Measurements from ENCODE around the gene RPUSD1. TPM values are rescaled to one million over a fixed set of nuclear protein-coding genes. Genes with fewer than 3 reads are reported as not detected.

The RPUSD1 gene
- total RNA-seq, 1 experiment from 2014 or later, result 59.9 TPM

- H3K27me3 ChIP-seq (ENCODE audit: insufficient read depth, low read length), result no peaks in the 10 kb centered on the region
- RAD21 ChIA-PET (ENCODE audit: low non-redundant PET in 1 of 2, low total read pairs in 2 of 2, uncharacterized antibody in 2 of 2, unreplicated experiment in 2 of 2), result no interaction called here
- H3K4me1 ChIP-seq (ENCODE audit: control insufficient read depth in 1 of 2, insufficient read depth in 2 of 2, low read length in 2 of 2), result peaks cover 4 to 18% of the 10 kb centered on the region in 2 experiments; a peak in 3 of 4 replicates
- peak overlapping the region; percentile 99 for H3K27ac ChIP-seq (ENCODE audit: low read depth, low read length)
- H2AFZ ChIP-seq (ENCODE audit: low read depth, low read length, poor library complexity, severe bottlenecking), result peak overlapping the region; percentile 73
- H3K9ac ChIP-seq (ENCODE audit: low read length), result peak overlapping the region; percentile 86
- no peaks in the 10 kb centered on the region for H4K20me1 ChIP-seq (ENCODE audit: insufficient read depth)
- H3K4me3 ChIP-seq (replicated peaks in 1 of 2; ENCODE audit: low read depth in 1 of 2, low read length in 2 of 2), result peak overlapping the region; percentile 74 to 93
- H3K9me2 ChIP-seq (ENCODE audit: insufficient read depth), result no peaks in the 10 kb centered on the region
- POLR2A ChIA-PET, result interaction anchor here (1.6 kb wide), 1 partner anchor 19 kb away, joined by 3 read pairs; the partner anchor contains the start of genes CHTF18 and RPUSD1
- no peaks in the 10 kb centered on the region for H3K36me3 ChIP-seq (ENCODE audit: control insufficient read depth in 1 of 2, insufficient read depth in 2 of 2, low read length in 2 of 2)
- intact Hi-C loops (cut with micrococcal nuclease), result no loop called here
- ATAC-seq (peak; percentile 91), DNase-seq (ENCODE audit: low read depth, low spot score) (peak; percentile 87)
- CTCF ChIA-PET, result no interaction called here
- peak overlapping the region; percentile 93 for H3K4me2 ChIP-seq (ENCODE audit: low read length)
- no peaks in the 10 kb centered on the region; a peak in 1 of 4 replicates for H3K9me3 ChIP-seq (ENCODE audit: control insufficient read depth in 1 of 2, insufficient read depth in 1 of 2, low read depth in 1 of 2, low read length in 2 of 2)
- peaks cover 10% of the 10 kb centered on the region; the same call in 1 of the 2 replicates for H3K79me2 ChIP-seq (ENCODE audit: insufficient read depth, low read length)
- no TSS peak for BruUV-seq (replicated peaks)
- TF ChIP-seq ZNF274 (IDR thresholded peaks at IDR 0.05; ENCODE audit: low read depth, low read length), result no peak
- TF ChIP-seq CTCF (IDR thresholded peaks at IDR 0.05 in 2 of 3, conservative IDR thresholded peaks at IDR 0.05 in 1 of 3; ENCODE audit: borderline replicate concordance in 1 of 3, insufficient read depth in 1 of 3, low read depth in 2 of 3, low read length in 2 of 3), result no peak
- TF ChIP-seq ELF1 (IDR thresholded peaks at IDR 0.05; ENCODE audit: borderline replicate concordance, low read depth), result no peak; the same call in 1 of the 2 replicates
- no peak for TF ChIP-seq EZH2phosphoT487 (IDR thresholded peaks at IDR 0.05; ENCODE audit: borderline replicate concordance)
- no peak for TF ChIP-seq CEBPB (IDR thresholded peaks at IDR 0.05; ENCODE audit: low read depth)
- TF ChIP-seq FOSL1 (IDR thresholded peaks at IDR 0.05; ENCODE audit: low read depth), result no peak
- peak; percentile 78 for TF ChIP-seq MAX (IDR thresholded peaks at IDR 0.05)
- no peak for TF ChIP-seq ATF3 (IDR thresholded peaks at IDR 0.05)
- TF ChIP-seq REST (IDR thresholded peaks at IDR 0.05; ENCODE audit: low read depth), result no peak
- no peak for TF ChIP-seq RAD21 (IDR thresholded peaks at IDR 0.05; ENCODE audit: low read depth)
- TF ChIP-seq EGR1 (IDR thresholded peaks at IDR 0.05; ENCODE audit: low read depth), result peak; percentile 87
- TF ChIP-seq SRF (IDR thresholded peaks at IDR 0.05; ENCODE audit: low read depth), result no peak
- TF ChIP-seq SIN3A (IDR thresholded peaks at IDR 0.05; ENCODE audit: low read depth), result peak; percentile 78
- peak; percentile 33 for TF ChIP-seq TCF7L2 (IDR thresholded peaks at IDR 0.05; ENCODE audit: borderline replicate concordance, extremely low read depth, insufficient read depth, insufficient read length)
- peak; percentile 100 for TF ChIP-seq YY1 (IDR thresholded peaks at IDR 0.05; ENCODE audit: extremely low read depth, insufficient replicate concordance, low read depth, low read length)
- peak; percentile 90 for TF ChIP-seq POLR2AphosphoS5 (IDR thresholded peaks at IDR 0.05; ENCODE audit: low read depth, low read length)
- no peak for TF ChIP-seq CBX3 (IDR thresholded peaks at IDR 0.05; ENCODE audit: low read depth)
- no peak for TF ChIP-seq JUND (IDR thresholded peaks at IDR 0.05)
- TF ChIP-seq POLR2A (IDR thresholded peaks at IDR 0.05; ENCODE audit: borderline replicate concordance, extremely low read depth, insufficient read depth, insufficient read length), result peak; percentile 74
- TF ChIP-seq EZH2 (IDR thresholded peaks at IDR 0.05), result no peak
- TF ChIP-seq ZFX (IDR thresholded peaks at IDR 0.05), result peak; percentile 90; the same call in 1 of the 2 replicates
These were observed 19.3 kb upstream of the RPUSD1 start for GRCh38 chr16:807347-808084.

All from HCT116 (cell line).